Gastroesophageal sphincter (tissue), 3 donors: ENCODE measurements around the gene SPTB.

Experiments used
- CTCF ChIP-seq, 4 experiments: fragments of 200-600 bp in 2 of 4; fragments of 450-650 bp in 2 of 4; sonication (generic) in 1 of 4; IDR thresholded peaks; one replicate each; pipeline ENCODE4 v1.5.1; 2017 to 2019; ENCODE audit warnings: antibody characterized with exemption in 4 of 4, mild to moderate bottlenecking in 2 of 4, moderate library complexity in 2 of 4
- EP300 ChIP-seq: sonication (generic); formaldehyde crosslinking; IDR thresholded peaks from one replicate; pipeline ENCODE4 v1.6.1; 2017; ENCODE audit warnings: antibody characterized with exemption, mild to moderate bottlenecking

- no peak for TF ChIP-seq CTCF (IDR thresholded peaks at IDR 0.05)
- TF ChIP-seq EP300, result no peak
Observed at GRCh38 chr14:64779472-64779871, 100.2 kb downstream of the SPTB start.
